DOHH2 (cell line): ENCODE results near the gene FRMD3.

ENCODE experiments used
- H3F3A ChIP-seq: fragments of 200-600 bp; sonication (generic), shearing (Covaris generic); 2 replicates; pipeline ENCODE4 v1.6.0; 2016; ENCODE audit warnings: antibody characterized with exemption, mild to moderate bottlenecking; ENCODE audit not compliant: control insufficient read depth, insufficient read depth
- H3K27ac ChIP-seq: fragments of 200-600 bp; sonication (generic); 2 replicates; pipeline ENCODE4 v1.5.1; 2014; ENCODE audit warnings: low read depth, mild to moderate bottlenecking, low read length, moderate library complexity
- H3K27me3 ChIP-seq: fragments of 200-600 bp; sonication (generic); 2 replicates; pipeline ENCODE4 v1.6.1; 2014; ENCODE audit warnings: mild to moderate bottlenecking, low read length, mixed read lengths; ENCODE audit not compliant: control insufficient read depth
- H3K36me3 ChIP-seq: fragments of 200-600 bp; sonication (generic); 2 replicates; pipeline ENCODE4 v1.6.1; 2014; ENCODE audit warnings: mild to moderate bottlenecking, low read length, moderate library complexity, mixed read lengths; ENCODE audit not compliant: control insufficient read depth
- H3K4me1 ChIP-seq: fragments of 200-600 bp; sonication (generic); 2 replicates; pipeline ENCODE4 v1.6.1; 2014; ENCODE audit warnings: mild to moderate bottlenecking, low read length, mixed read lengths; ENCODE audit not compliant: control insufficient read depth
- H3K4me2 ChIP-seq: fragments of 200-600 bp; sonication (generic); 2 replicates; pipeline ENCODE4 v1.6.0; 2014; ENCODE audit warnings: mild to moderate bottlenecking, low read length, moderate library complexity
- H3K4me3 ChIP-seq: fragments of 200-600 bp; sonication (generic); 2 replicates; pipeline ENCODE4 v1.5.1; 2014; ENCODE audit warnings: mild to moderate bottlenecking, low read length, mixed read lengths
- H3K79me2 ChIP-seq: fragments of 200-600 bp; sonication (generic); 2 replicates; pipeline ENCODE4 v1.6.1; 2014; ENCODE audit warnings: mild to moderate bottlenecking, low read length, mixed read lengths; ENCODE audit not compliant: control insufficient read depth
- H3K9me2 ChIP-seq: fragments of 200-600 bp; sonication (generic); replicated peaks from 2 replicates; pipeline ENCODE4 v1.6.1; 2014; ENCODE audit warnings: mild to moderate bottlenecking, low read length, mixed read lengths; ENCODE audit not compliant: control insufficient read depth
- H3K9me3 ChIP-seq: fragments of 200-600 bp; sonication (generic); 2 replicates; pipeline ENCODE4 v1.6.1; 2014; ENCODE audit warnings: antibody characterized with exemption, low read length, mixed read lengths; ENCODE audit not compliant: control insufficient read depth, insufficient read depth
- H4K20me1 ChIP-seq: fragments of 200-600 bp; sonication (generic); 2 replicates; pipeline ENCODE4 v1.6.0; 2014; ENCODE audit warnings: low read depth, mild to moderate bottlenecking, antibody characterized with exemption, low read length, moderate library complexity; ENCODE audit not compliant: control insufficient read depth, insufficient read depth
- CTCF ChIP-seq: fragments of 200-600 bp; sonication (generic); IDR thresholded peaks from one replicate; pipeline ENCODE4 v1.5.1; 2014; ENCODE audit warnings: antibody characterized with exemption, mild to moderate bottlenecking, low read depth, low read length; ENCODE audit not compliant: poor library complexity, severe bottlenecking
- EZH2phosphoT487 ChIP-seq: fragments of 200-600 bp; sonication (generic); IDR thresholded peaks from 2 replicates; pipeline ENCODE4 v1.6.1; 2017; ENCODE audit warnings: borderline replicate concordance, mild to moderate bottlenecking, antibody characterized with exemption, low read length, moderate library complexity, mixed read lengths

The FRMD3 gene

GRCh38 chr9:83197591-83197990 is 340.6 kb downstream of the FRMD3 start:
- H3K27ac ChIP-seq: no peak overlapping the region
- no peak for TF ChIP-seq EZH2phosphoT487
- no peak for TF ChIP-seq CTCF
- H3K9me3 ChIP-seq: no peaks in the 10 kb centered on the region
- no peaks in the 10 kb centered on the region for H4K20me1 ChIP-seq
- H3K36me3 ChIP-seq: no peaks in the 10 kb centered on the region
- H3K4me1 ChIP-seq: no peaks in the 10 kb centered on the region
- no peak overlapping the region for H3K4me3 ChIP-seq
- H3K4me2 ChIP-seq: no peak overlapping the region
- no peaks in the 10 kb centered on the region for H3K27me3 ChIP-seq
- no peaks in the 10 kb centered on the region for H3K9me2 ChIP-seq
- no peaks in the 10 kb centered on the region for H3K79me2 ChIP-seq
- no peaks in the 10 kb centered on the region for H3F3A ChIP-seq

- H3K27ac ChIP-seq: no peak overlapping the region
- no peak for TF ChIP-seq CTCF
- TF ChIP-seq EZH2phosphoT487: no peak
- no peaks in the 10 kb centered on the region for H3F3A ChIP-seq
- H3K4me1 ChIP-seq: no peaks in the 10 kb centered on the region
- H3K36me3 ChIP-seq: no peaks in the 10 kb centered on the region
- no peak overlapping the region for H3K4me3 ChIP-seq
- H3K27me3 ChIP-seq: no peaks in the 10 kb centered on the region
- no peaks in the 10 kb centered on the region for H4K20me1 ChIP-seq
- H3K9me3 ChIP-seq: no peaks in the 10 kb centered on the region
- H3K9me2 ChIP-seq: no peaks in the 10 kb centered on the region
- no peak overlapping the region for H3K4me2 ChIP-seq
- no peaks in the 10 kb centered on the region for H3K79me2 ChIP-seq
Observed at GRCh38 chr9:83196946-83197345, 341.3 kb downstream of the FRMD3 start.
